ENCODE measurements around the gene HSF4.

The HSF4 gene

GRCh38 chr16:67163164-67163998 lies 1.2 kb upstream of the HSF4 start:
- Histone ChIP-seq H3K4me3 (no peak overlapping the region), H3K27ac (no peak overlapping the region), H3K9me3 (ENCODE audit: low read depth, low read length) (no peaks in the 10 kb centered on the region), H3K9ac (ENCODE audit: insufficient read length) (no peak overlapping the region), H3K36me3 (ENCODE audit: insufficient read depth, low read length) (no peaks in the 10 kb centered on the region)
- no peak for TF ChIP-seq POLR2AphosphoS5 (IDR thresholded peaks at IDR 0.05; ENCODE audit: borderline replicate concordance, low read depth, low read length)
- TF ChIP-seq FOXP2 (optimal IDR thresholded peaks at IDR 0.05; ENCODE audit: control extremely low read depth, extremely low read length, insufficient read depth): no peak
- no peak for DNase-seq (ENCODE audit: low read depth, low spot score)

- no peak overlapping the region for H3K4me3 ChIP-seq
Observed at GRCh38 chr16:67163999-67164558, 466 bp upstream of the HSF4 start.

GRCh38 chr16:67165121-67166078 lies 855 bp downstream of the HSF4 start:
- H3K36me3 ChIP-seq (ENCODE audit: insufficient read depth, low read length): no peaks in the 10 kb centered on the region
- no peak overlapping the region for H3K9ac ChIP-seq (ENCODE audit: insufficient read length)
- TF ChIP-seq FOXP2 (optimal IDR thresholded peaks at IDR 0.05; ENCODE audit: control extremely low read depth, extremely low read length, insufficient read depth): no peak
- no peak for TF ChIP-seq POLR2AphosphoS5 (IDR thresholded peaks at IDR 0.05; ENCODE audit: borderline replicate concordance, low read depth, low read length)
- no peak for TF ChIP-seq EZH2 (IDR thresholded peaks at IDR 0.05)
- DNase-seq (ENCODE audit: low read depth, low spot score): no peak
- no peaks in the 10 kb centered on the region for H3K9me3 ChIP-seq (ENCODE audit: low read depth, low read length)
- no peak overlapping the region for H3K4me3 ChIP-seq
- no peak overlapping the region for H3K27ac ChIP-seq

More at GRCh38 chr16:67163999-67164558, 466 bp upstream of the HSF4 start:
- H3K9ac ChIP-seq (ENCODE audit: insufficient read length): no peak overlapping the region
- no peak for DNase-seq (ENCODE audit: low read depth, low spot score)
- no peak overlapping the region for H3K27ac ChIP-seq
- H3K36me3 ChIP-seq (ENCODE audit: insufficient read depth, low read length): no peaks in the 10 kb centered on the region
- no peaks in the 10 kb centered on the region for H3K9me3 ChIP-seq (ENCODE audit: low read depth, low read length)
- TF ChIP-seq FOXP2 (optimal IDR thresholded peaks at IDR 0.05; ENCODE audit: control extremely low read depth, extremely low read length, insufficient read depth) (no peak), EZH2 (IDR thresholded peaks at IDR 0.05) (no peak), POLR2AphosphoS5 (IDR thresholded peaks at IDR 0.05; ENCODE audit: borderline replicate concordance, low read depth, low read length) (no peak)

- no peaks in the 10 kb centered on the region for H3K9me3 ChIP-seq (ENCODE audit: low read depth, low read length)
- H3K36me3 ChIP-seq (ENCODE audit: insufficient read depth, low read length): no peaks in the 10 kb centered on the region
- TF ChIP-seq POLR2AphosphoS5 (IDR thresholded peaks at IDR 0.05; ENCODE audit: borderline replicate concordance, low read depth, low read length) (no peak), EZH2 (IDR thresholded peaks at IDR 0.05) (no peak), FOXP2 (optimal IDR thresholded peaks at IDR 0.05; ENCODE audit: control extremely low read depth, extremely low read length, insufficient read depth) (no peak)
- no peak overlapping the region for H3K27ac ChIP-seq
- H3K4me3 ChIP-seq: no peak overlapping the region
- H3K9ac ChIP-seq (ENCODE audit: insufficient read length): no peak overlapping the region
- DNase-seq (ENCODE audit: low read depth, low spot score): no peak
Observed at GRCh38 chr16:67166110-67166547, 1.6 kb downstream of the HSF4 start.

GRCh38 chr16:67166598-67167168 lies 2.1 kb downstream of the HSF4 start:
- TF ChIP-seq FOXP2 (optimal IDR thresholded peaks at IDR 0.05; ENCODE audit: control extremely low read depth, extremely low read length, insufficient read depth): no peak
- TF ChIP-seq POLR2AphosphoS5 (IDR thresholded peaks at IDR 0.05; ENCODE audit: borderline replicate concordance, low read depth, low read length): no peak
- no peak for TF ChIP-seq EZH2 (IDR thresholded peaks at IDR 0.05)
- no peaks in the 10 kb centered on the region for H3K9me3 ChIP-seq (ENCODE audit: low read depth, low read length)
- no peak overlapping the region for H3K4me3 ChIP-seq
- H3K27ac ChIP-seq: no peak overlapping the region
- DNase-seq (ENCODE audit: low read depth, low spot score): no peak
- H3K36me3 ChIP-seq (ENCODE audit: insufficient read depth, low read length): no peaks in the 10 kb centered on the region
- no peak overlapping the region for H3K9ac ChIP-seq (ENCODE audit: insufficient read length)

GRCh38 chr16:67167588-67167987 lies 3.0 kb downstream of the HSF4 start:
- Histone ChIP-seq H3K27ac (no peak overlapping the region), H3K4me3 (no peak overlapping the region), H3K9me3 (ENCODE audit: low read depth, low read length) (no peaks in the 10 kb centered on the region), H3K9ac (ENCODE audit: insufficient read length) (no peak overlapping the region), H3K36me3 (ENCODE audit: insufficient read depth, low read length) (no peaks in the 10 kb centered on the region)
- no peak for TF ChIP-seq FOXP2 (optimal IDR thresholded peaks at IDR 0.05; ENCODE audit: control extremely low read depth, extremely low read length, insufficient read depth)
- TF ChIP-seq EZH2 (IDR thresholded peaks at IDR 0.05): no peak
- TF ChIP-seq POLR2AphosphoS5 (IDR thresholded peaks at IDR 0.05; ENCODE audit: borderline replicate concordance, low read depth, low read length): no peak
- no peak for DNase-seq (ENCODE audit: low read depth, low spot score)

- H3K27ac ChIP-seq: no peak overlapping the region
Observed at GRCh38 chr16:67169011-67169451, 4.5 kb downstream of the HSF4 start.

More at GRCh38 chr16:67169011-67169451, 4.5 kb downstream of the HSF4 start:
- H3K4me3 ChIP-seq: no peak overlapping the region
- no peak for DNase-seq (ENCODE audit: low read depth, low spot score)
- no peaks in the 10 kb centered on the region for H3K36me3 ChIP-seq (ENCODE audit: insufficient read depth, low read length)
- no peaks in the 10 kb centered on the region for H3K9me3 ChIP-seq (ENCODE audit: low read depth, low read length)
- H3K9ac ChIP-seq (ENCODE audit: insufficient read length): no peak overlapping the region
- TF ChIP-seq FOXP2 (optimal IDR thresholded peaks at IDR 0.05; ENCODE audit: control extremely low read depth, extremely low read length, insufficient read depth) (no peak), EZH2 (IDR thresholded peaks at IDR 0.05) (no peak), POLR2AphosphoS5 (IDR thresholded peaks at IDR 0.05; ENCODE audit: borderline replicate concordance, low read depth, low read length) (no peak)

All from SK-N-MC (cell line).